AG04450 (cell line): ENCODE results near the gene KRT17. TPM values are rescaled to one million over a fixed set of nuclear protein-coding genes. Genes with fewer than 3 reads are reported as not detected.
"Not testable (repeated sequence)": the region's sequence is repeated elsewhere in the genome, so short reads cannot be mapped to it uniquely, and the experiment has no call there.

ENCODE experiments used
- CTCF ChIA-PET: fragments of 300-600, 350-600 bp; formaldehyde crosslinking; extraction: SDS; loops from one replicate; lab custom pipeline; 2022; ENCODE audit warnings: antibody characterized with exemption, inconsistent platforms; lab: Charles Lee
- POLR2A ChIA-PET: fragments of 350-600 bp; formaldehyde crosslinking; extraction: SDS; loops from one replicate; lab custom pipeline; 2021; ENCODE audit warnings: antibody characterized with exemption, inconsistent platforms; lab: Yijun Ruan, JAX
- DNase-seq: peaks from one replicate; pipeline ENCODE4 v3.0.0-alpha.2; 2011; ENCODE audit warnings: low read depth, low spot score
- H3K27ac ChIP-seq: one replicate; pipeline ENCODE4 v1.5.1; 2012; ENCODE audit warnings: low read depth, low read length, control low read depth
- H3K27me3 ChIP-seq: one replicate; pipeline ENCODE4 v1.6.0; 2012; ENCODE audit warnings: low read length; ENCODE audit not compliant: control insufficient read depth, insufficient read depth
- H3K4me3 ChIP-seq: 2 replicates; pipeline ENCODE4 v1.5.1; 2011; ENCODE audit warnings: mild to moderate bottlenecking, low read depth, low read length, control low read depth
- H3K9me3 ChIP-seq: 2 replicates; pipeline ENCODE4 v1.5.1; 2012; ENCODE audit warnings: low read length; ENCODE audit not compliant: control insufficient read depth, insufficient read depth
- CTCF ChIP-seq: IDR thresholded peaks from 2 replicates; pipeline ENCODE4 v1.5.1; 2011; ENCODE audit warnings: low read depth, low read length, control low read depth, inconsistent platforms
- polyA plus RNA-seq: library from polyadenylated mRNA; depleted of rRNA; stranded (reverse); fragments of >200 nt; gene quantifications from 2 replicates; pipeline ENCODE4 v1.2.3, GENCODE V29; 2011

KRT17 gene
- polyA plus RNA-seq, 1 experiment: 2.8 TPM

DNA sequence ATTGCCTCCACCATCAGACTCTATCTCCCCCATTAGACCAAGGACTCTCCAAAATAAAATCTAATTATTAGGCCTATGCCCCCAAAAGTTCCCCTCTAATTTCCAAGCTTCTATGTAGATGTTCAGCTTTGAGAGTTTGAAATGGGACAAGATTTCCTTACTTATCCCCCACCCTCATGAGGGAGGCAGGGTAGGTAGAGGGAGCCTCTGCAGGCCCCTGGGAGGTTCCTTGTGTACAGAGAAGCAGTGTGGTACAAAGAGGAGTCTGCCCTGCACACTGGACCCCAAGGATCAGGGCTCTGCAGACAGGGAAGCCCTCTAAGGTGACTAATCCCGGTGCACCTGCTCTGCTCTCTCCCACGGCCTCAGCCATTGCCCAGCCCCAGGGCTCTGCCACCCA lies 2.5 kb downstream of the KRT17 start:
- no peaks in the 10 kb centered on the region for H3K9me3 ChIP-seq
- POLR2A ChIA-PET: no interaction called here
- CTCF ChIA-PET: interaction anchor here (1.4 to 1.6 kb wide), 2 partner anchors 27 to 73 kb away, joined by 5 to 9 read pairs; no protein-coding TSS in a partner anchor
- no peak overlapping the region for H3K27ac ChIP-seq
- TF ChIP-seq CTCF: no peak
- H3K4me3 ChIP-seq: no peak overlapping the region
- DNase-seq: no peak
- peaks cover 9% of the 10 kb centered on the region for H3K27me3 ChIP-seq

GRCh38 chr17:41621435-41621817 lies 2.9 kb downstream of the KRT17 start:
- H3K9me3 ChIP-seq, DNase-seq, H3K27ac ChIP-seq, POLR2A ChIA-PET, H3K4me3 ChIP-seq: not testable (repeated sequence)
- H3K27me3 ChIP-seq: peaks cover 12% of the 10 kb centered on the region
- CTCF ChIA-PET: interaction anchor here (1.4 to 1.6 kb wide), 2 partner anchors 27 to 72 kb away, joined by 5 to 9 read pairs; no protein-coding TSS in a partner anchor

- Histone ChIP-seq H3K9me3 (no peaks in the 10 kb centered on the region), H3K27ac (no peak overlapping the region), H3K27me3 (peaks cover 12% of the 10 kb centered on the region), H3K4me3 (no peak overlapping the region)
- CTCF ChIA-PET: interaction anchor here (0.8 to 1.6 kb wide), 3 partner anchors 28 to 72 kb away, joined by 3 to 9 read pairs (median 5); no protein-coding TSS in a partner anchor
- TF ChIP-seq CTCF: no peak
- POLR2A ChIA-PET: no interaction called here
- no peak for DNase-seq
These were observed 3.6 kb downstream of the KRT17 start for GRCh38 chr17:41620583-41621434.

DNA sequence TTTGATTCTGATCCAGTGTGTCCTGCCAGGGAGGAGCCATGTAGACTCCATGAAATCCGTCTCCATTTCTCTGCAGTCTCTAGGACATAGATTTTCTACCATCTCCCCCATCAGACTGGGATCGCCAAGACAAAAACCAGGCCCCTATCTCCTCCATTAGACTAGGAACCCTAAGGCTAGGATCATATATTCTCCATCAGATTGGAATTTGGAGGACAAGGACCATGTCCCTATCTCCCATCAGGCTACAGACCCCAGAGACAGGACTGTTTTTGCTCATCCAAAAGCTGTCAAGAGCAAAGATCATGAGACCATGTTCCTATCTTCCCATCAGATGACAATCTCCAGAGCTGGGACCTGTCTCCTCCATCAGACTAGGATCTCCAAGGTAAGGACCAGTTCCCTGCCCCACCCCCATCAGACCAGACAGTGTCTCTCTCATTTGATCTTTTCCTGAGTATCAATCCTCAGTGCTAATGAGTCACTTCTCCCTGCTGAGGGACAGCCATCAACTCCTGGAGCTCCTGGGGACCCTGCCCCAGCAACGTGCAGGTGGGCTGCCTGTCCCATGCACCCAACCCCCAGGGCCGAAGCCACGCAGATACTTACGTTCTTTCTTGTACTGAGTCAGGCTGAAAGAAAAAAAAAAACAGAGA lies 4.3 kb downstream of the KRT17 start:
- DNase-seq, POLR2A ChIA-PET, H3K27ac ChIP-seq, H3K9me3 ChIP-seq, H3K4me3 ChIP-seq: not testable (repeated sequence)
- peaks cover 12% of the 10 kb centered on the region for H3K27me3 ChIP-seq
- CTCF ChIA-PET: interaction anchor here (0.8 to 1.6 kb wide), 2 partner anchors 29 to 71 kb away, joined by 3 to 9 read pairs; no protein-coding TSS in a partner anchor

DNA sequence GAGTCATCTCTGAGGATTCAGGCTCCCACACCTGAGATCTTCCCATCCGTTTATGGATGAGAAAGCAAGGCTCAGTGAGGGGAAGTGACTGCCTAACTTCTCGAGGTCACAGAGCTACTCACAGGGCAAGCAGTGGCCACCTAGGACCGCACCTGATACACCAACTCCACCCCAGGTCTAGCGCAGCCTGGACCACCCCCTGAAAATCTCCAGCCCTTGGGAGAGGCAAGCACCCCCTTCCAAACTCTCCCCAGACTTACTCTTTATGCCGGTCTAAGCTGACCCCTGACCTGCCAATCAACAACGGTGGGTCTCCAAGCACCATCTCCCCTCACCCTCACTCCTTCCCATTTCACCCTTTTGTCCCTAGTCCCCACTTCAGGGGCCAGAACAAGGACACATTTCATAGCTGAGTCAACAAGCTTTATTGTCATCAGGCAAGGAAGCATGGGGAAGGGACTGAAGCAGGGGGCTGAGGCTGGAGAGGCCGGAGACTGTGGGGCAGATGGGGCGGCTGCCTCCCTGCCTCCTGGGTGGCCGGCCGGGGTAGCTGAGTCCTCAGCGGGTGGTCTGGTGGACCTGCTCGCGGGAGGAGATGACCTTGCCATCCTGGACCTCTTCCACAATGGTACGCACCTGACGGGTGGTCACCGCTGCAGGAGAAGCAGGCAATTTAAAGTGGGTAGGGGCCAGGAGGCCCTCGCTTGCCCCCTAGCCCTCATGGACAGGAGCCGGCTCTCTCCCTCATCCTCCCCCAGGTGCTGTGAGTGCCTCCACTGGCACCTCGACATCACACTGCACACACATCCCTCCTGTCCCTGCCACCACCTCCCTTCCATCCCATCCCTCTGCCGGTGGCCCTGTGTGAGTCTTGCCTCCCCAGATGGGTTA lies 5.1 kb downstream of the KRT17 start:
- CTCF ChIA-PET: no interaction called here
- DNase-seq: no peak
- POLR2A ChIA-PET: no interaction called here
- H3K4me3 ChIP-seq: no peak overlapping the region
- H3K27ac ChIP-seq: no peak overlapping the region
- TF ChIP-seq CTCF: no peak
- H3K9me3 ChIP-seq: no peaks in the 10 kb centered on the region
- peaks cover 16% of the 10 kb centered on the region for H3K27me3 ChIP-seq
